ENCODE data around the gene INHA. TPM values are rescaled to one million over a fixed set of nuclear protein-coding genes. Genes with fewer than 3 reads are reported as not detected.

The INHA gene
- total and polyA plus RNA-seq, 4 donors = 0.47 to 0.98 (median 0.58) TPM; not detected in 1

DNA sequence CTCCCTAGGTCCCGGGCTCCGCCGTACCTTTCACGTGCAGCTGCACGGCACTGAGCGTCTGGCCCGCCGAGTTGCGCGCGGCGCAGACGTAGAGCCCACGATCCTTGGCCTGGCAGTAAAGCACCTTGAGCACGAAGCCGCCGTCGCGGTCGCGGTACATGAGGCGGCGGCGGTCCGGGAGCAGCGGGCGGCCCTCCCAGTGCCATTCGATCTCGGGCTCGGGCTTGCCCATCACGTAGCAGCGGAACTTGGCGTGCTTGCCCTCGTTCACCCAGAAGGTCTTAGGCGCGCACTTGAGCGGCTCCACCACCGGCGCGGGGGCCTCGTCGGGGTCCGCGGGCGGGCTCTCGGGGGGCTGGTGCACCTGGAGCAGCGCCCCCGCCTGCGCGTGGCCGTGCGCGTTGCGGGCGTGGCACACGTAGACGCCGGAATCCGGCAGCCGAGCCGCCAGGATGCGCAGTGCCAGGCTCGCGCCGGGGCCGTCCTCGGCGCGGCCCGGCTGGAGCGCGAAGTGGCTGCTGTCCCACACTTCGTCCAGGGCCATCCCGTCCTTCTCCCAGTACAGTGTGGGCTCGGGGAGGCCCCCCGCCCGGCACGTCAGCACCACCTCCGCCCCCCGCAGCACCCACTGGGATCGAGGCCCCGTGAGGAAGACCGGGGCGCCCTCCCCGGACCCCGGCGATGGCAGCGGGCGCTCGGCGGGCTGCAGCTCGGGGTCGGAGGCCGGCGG is 1.8 kb upstream of the INHA start:
- WGBS, 2 donors = 15 to 26% methylated on average over 74 to 95 of the region's 95 CpGs
- peaks cover 0 to 27% (median 17%) of the 10 kb centered on the region in 4 donors for H3K36me3 ChIP-seq (ENCODE audit: control insufficient read depth in 4 of 4, insufficient read depth in 4 of 4, low read length in 4 of 4)
- H3K27me3 ChIP-seq (ENCODE audit: control insufficient read depth in 3 of 3, insufficient read depth in 3 of 3, low read length in 2 of 3) = no peaks in the 10 kb centered on the region
- peak overlapping the region in 1 of 2 donors; percentile 25 for H3K9ac ChIP-seq (ENCODE audit: insufficient read depth in 1 of 2, low read length in 2 of 2)
- TF ChIP-seq, protein P1, sequence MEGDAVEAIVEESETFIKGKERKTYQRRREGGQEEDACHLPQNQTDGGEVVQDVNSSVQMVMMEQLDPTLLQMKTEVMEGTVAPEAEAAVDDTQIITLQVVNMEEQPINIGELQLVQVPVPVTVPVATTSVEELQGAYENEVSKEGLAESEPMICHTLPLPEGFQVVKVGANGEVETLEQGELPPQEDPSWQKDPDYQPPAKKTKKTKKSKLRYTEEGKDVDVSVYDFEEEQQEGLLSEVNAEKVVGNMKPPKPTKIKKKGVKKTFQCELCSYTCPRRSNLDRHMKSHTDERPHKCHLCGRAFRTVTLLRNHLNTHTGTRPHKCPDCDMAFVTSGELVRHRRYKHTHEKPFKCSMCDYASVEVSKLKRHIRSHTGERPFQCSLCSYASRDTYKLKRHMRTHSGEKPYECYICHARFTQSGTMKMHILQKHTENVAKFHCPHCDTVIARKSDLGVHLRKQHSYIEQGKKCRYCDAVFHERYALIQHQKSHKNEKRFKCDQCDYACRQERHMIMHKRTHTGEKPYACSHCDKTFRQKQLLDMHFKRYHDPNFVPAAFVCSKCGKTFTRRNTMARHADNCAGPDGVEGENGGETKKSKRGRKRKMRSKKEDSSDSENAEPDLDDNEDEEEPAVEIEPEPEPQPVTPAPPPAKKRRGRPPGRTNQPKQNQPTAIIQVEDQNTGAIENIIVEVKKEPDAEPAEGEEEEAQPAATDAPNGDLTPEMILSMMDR (IDR thresholded peaks at IDR 0.05; ENCODE audit: control extremely low read depth, extremely low read depth) = no peak
- no peaks in the 10 kb centered on the region for H3K9me3 ChIP-seq (ENCODE audit: control insufficient read depth in 4 of 4, insufficient read depth in 3 of 4, low read length in 3 of 4)
- peak overlapping the region; percentile 84 for H3K4me3 ChIP-seq
- H3K27ac ChIP-seq (ENCODE audit: low read depth in 1 of 2, low read length in 1 of 2) = peak overlapping the region; percentile 83 to 95
- peaks cover 0 to 16% (median 11%) of the 10 kb centered on the region in 5 donors for H3K4me1 ChIP-seq (ENCODE audit: control insufficient read depth in 5 of 5, insufficient read depth in 5 of 5, low read length in 5 of 5)
- ATAC-seq (ENCODE audit: insufficient read depth, low FRiP score) (peak; percentile 48), DNase-seq (peak; percentile 37 to 58 (median 48))

GRCh38 chr2:219570924-219571310 is 1.2 kb upstream of the INHA start:
- peak overlapping the region; percentile 84 for H3K4me3 ChIP-seq
- no peaks in the 10 kb centered on the region for H3K27me3 ChIP-seq (ENCODE audit: control insufficient read depth in 3 of 3, insufficient read depth in 3 of 3, low read length in 2 of 3)
- peaks cover 0 to 27% (median 14%) of the 10 kb centered on the region in 4 donors for H3K36me3 ChIP-seq (ENCODE audit: control insufficient read depth in 4 of 4, insufficient read depth in 4 of 4, low read length in 4 of 4)
- TF ChIP-seq, protein P1 (IDR thresholded peaks at IDR 0.05; ENCODE audit: control extremely low read depth, extremely low read depth) = no peak
- WGBS, 2 donors = 0 to 1% methylated on average over 6 to 55 of the region's 55 CpGs
- DNase-seq (peak in 1 of 3 donors; percentile 53), ATAC-seq (ENCODE audit: insufficient read depth, low FRiP score) (no peak)
- H3K9ac ChIP-seq (ENCODE audit: insufficient read depth in 1 of 2, low read length in 2 of 2) = peak overlapping the region in 1 of 2 donors; percentile 25
- H3K4me1 ChIP-seq (ENCODE audit: control insufficient read depth in 5 of 5, insufficient read depth in 5 of 5, low read length in 5 of 5) = peaks cover 0 to 18% (median 11%) of the 10 kb centered on the region in 5 donors
- peak overlapping the region; percentile 83 to 95 for H3K27ac ChIP-seq (ENCODE audit: low read depth in 1 of 2, low read length in 1 of 2)
- no peaks in the 10 kb centered on the region for H3K9me3 ChIP-seq (ENCODE audit: control insufficient read depth in 4 of 4, insufficient read depth in 3 of 4, low read length in 3 of 4)

GRCh38 chr2:219571311-219572236 is 536 bp upstream of the INHA start, which contains the start of gene OBSL1:
Gene OBSL1 (minus strand): TSS chr2:219571539. CDS start chr2:219571232, 307 bp downstream.
- peaks cover 0 to 25% (median 11%) of the 10 kb centered on the region in 5 donors for H3K4me1 ChIP-seq (ENCODE audit: control insufficient read depth in 5 of 5, insufficient read depth in 5 of 5, low read length in 5 of 5)
- H3K27ac ChIP-seq (ENCODE audit: low read depth in 1 of 2, low read length in 1 of 2) = peak within 1 kb of the TSS; percentile 83 to 95
- TF ChIP-seq, protein P1 (IDR thresholded peaks at IDR 0.05; ENCODE audit: control extremely low read depth, extremely low read depth) = no peak
- peaks cover 0 to 23% (median 11%) of the 10 kb centered on the region in 4 donors for H3K36me3 ChIP-seq (ENCODE audit: control insufficient read depth in 4 of 4, insufficient read depth in 4 of 4, low read length in 4 of 4)
- WGBS, 2 donors = 9 to 23% methylated on average over 19 to 42 of the region's 42 CpGs
- no peaks in the 10 kb centered on the region for H3K9me3 ChIP-seq (ENCODE audit: control insufficient read depth in 4 of 4, insufficient read depth in 3 of 4, low read length in 3 of 4)
- no peaks in the 10 kb centered on the region for H3K27me3 ChIP-seq (ENCODE audit: control insufficient read depth in 3 of 3, insufficient read depth in 3 of 3, low read length in 2 of 3)
- peak within 1 kb of the TSS; percentile 25 to 32 for H3K9ac ChIP-seq (ENCODE audit: insufficient read depth in 1 of 2, low read length in 2 of 2)
- ATAC-seq (ENCODE audit: insufficient read depth, low FRiP score) = peak; percentile 67
- peak; percentile 88 to 93 (median 91) for DNase-seq
- peak within 1 kb of the TSS; percentile 84 for H3K4me3 ChIP-seq
